Endothelial cell of umbilical vein (primary cell): ENCODE data around the gene DBF4B. TPM values are rescaled to one million over a fixed set of nuclear protein-coding genes. Genes with fewer than 3 reads are reported as not detected.

Experiments used
- BruUV-seq: library from RNA; stranded (reverse); fragments of 400-500 nt; replicated peaks from 2 replicates; lab custom pipeline; 2021; lab: Mats Ljungman, UMichigan
- CTCF ChIA-PET: fragments of 300-600, 350-600 bp; sonication (Branson Sonifier 250); formaldehyde crosslinking; loops from one replicate; lab custom pipeline; 2021; ENCODE audit warnings: antibody characterized with exemption, inconsistent platforms; lab: Charles Lee
- POLR2A ChIA-PET: fragments of 300-600, 350-600 bp; sonication (Branson Sonifier 250); formaldehyde crosslinking; loops from one replicate; lab custom pipeline; 2021; ENCODE audit warnings: antibody characterized with exemption, inconsistent platforms; lab: Charles Lee
- DNase-seq: peaks from one replicate; pipeline ENCODE4 v3.0.0-alpha.2; 2011; ENCODE audit warnings: low read depth, low spot score
- FAIRE-seq: peaks from 2 replicates; lab custom pipeline; 2011; peaks lifted over from hg19 to GRCh38; lab: Jason Lieb, UNC
- H2AFZ ChIP-seq: 2 replicates; pipeline ENCODE4 v1.6.0; 2012; ENCODE audit warnings: low read depth, low read length, control low read depth, inconsistent platforms
- H3K27ac ChIP-seq: 2 replicates; pipeline ENCODE4 v1.5.1; 2011; ENCODE audit warnings: low read depth, mild to moderate bottlenecking, control low read depth, low read length, moderate library complexity; ENCODE audit not compliant: insufficient read depth
- H3K27me3 ChIP-seq, 2 experiments: 2 replicates each; pipeline versions ENCODE4 v1.6.0 to v1.6.1; 2011; ENCODE audit warnings: low read length in 2 of 2, mixed read lengths in 1 of 2; ENCODE audit not compliant: control insufficient read depth in 2 of 2, insufficient read depth in 2 of 2
- H3K36me3 ChIP-seq, 2 experiments: 2 replicates in 1 of 2; 3 replicates in 1 of 2; pipeline ENCODE4 v1.5.1; 2011; ENCODE audit warnings: low read length in 2 of 2, mild to moderate bottlenecking in 1 of 2, moderate library complexity in 1 of 2; ENCODE audit not compliant: control insufficient read depth in 2 of 2, insufficient read depth in 2 of 2; ENCODE audit errors: extremely low read depth in 1 of 2
- H3K4me1 ChIP-seq: 3 replicates; pipeline ENCODE4 v1.5.1; 2011; ENCODE audit warnings: mild to moderate bottlenecking, low read length; ENCODE audit not compliant: control insufficient read depth, insufficient read depth; ENCODE audit errors: extremely low read depth
- H3K4me2 ChIP-seq: 2 replicates; pipeline ENCODE4 v1.6.1; 2011; ENCODE audit warnings: low read length, control low read depth, mixed read lengths; ENCODE audit not compliant: insufficient read depth
- H3K4me3 ChIP-seq, 3 experiments: fragments of 200-600 bp in 1 of 3; sonication (generic), shearing (Covaris generic) in 1 of 3; replicated peaks in 1 of 3; 2 replicates each; pipeline ENCODE4 v1.5.1; 2011 to 2016; ENCODE audit warnings: control low read depth in 3 of 3, low read length in 3 of 3, mild to moderate bottlenecking in 2 of 3, inconsistent platforms in 1 of 3, low read depth in 1 of 3, moderate library complexity in 1 of 3; ENCODE audit not compliant: insufficient read depth in 1 of 3
- H3K79me2 ChIP-seq: 2 replicates; pipeline ENCODE4 v1.6.0; 2012; ENCODE audit warnings: low read length, inconsistent platforms; ENCODE audit not compliant: control insufficient read depth, insufficient read depth
- H3K9ac ChIP-seq: replicated peaks from 2 replicates; pipeline ENCODE3; 2011; ENCODE audit warnings: low read length, control low read depth; ENCODE audit not compliant: insufficient read depth; ENCODE audit errors: extremely low read depth
- H3K9me1 ChIP-seq: replicated peaks from 3 replicates; pipeline ENCODE4 v1.6.0; 2011; ENCODE audit warnings: mild to moderate bottlenecking, low read length; ENCODE audit not compliant: control insufficient read depth, insufficient read depth; ENCODE audit errors: extremely low read depth
- H3K9me3 ChIP-seq: replicated peaks from 2 replicates; pipeline ENCODE4 v1.5.1; 2012; ENCODE audit warnings: low read length, inconsistent platforms; ENCODE audit not compliant: control insufficient read depth, insufficient read depth
- H4K20me1 ChIP-seq: replicated peaks from 2 replicates; pipeline ENCODE3; 2011; ENCODE audit warnings: mild to moderate bottlenecking, low read length; ENCODE audit not compliant: control insufficient read depth, insufficient read depth; ENCODE audit errors: extremely low read depth
- EZH2 ChIP-seq: IDR thresholded peaks from 2 replicates; pipeline ENCODE4 v1.6.1; 2012; ENCODE audit warnings: borderline replicate concordance, low read depth, mild to moderate bottlenecking, moderate library complexity, low read length, inconsistent platforms; ENCODE audit not compliant: severe bottlenecking
- FOS ChIP-seq: IDR thresholded peaks from 2 replicates; pipeline ENCODE4 v1.6.1; 2011; ENCODE audit warnings: mild to moderate bottlenecking, low read length, moderate library complexity, borderline replicate concordance; ENCODE audit not compliant: insufficient read depth
- GATA2 ChIP-seq: IDR thresholded peaks from 2 replicates; pipeline ENCODE4 v1.7.0; 2011; ENCODE audit warnings: low read depth, mild to moderate bottlenecking, moderate library complexity, mixed read lengths, low read length; ENCODE audit not compliant: insufficient read length, insufficient read depth
- JUN ChIP-seq: IDR thresholded peaks from 2 replicates; pipeline ENCODE4 v1.6.1; 2011; ENCODE audit warnings: borderline replicate concordance, low read depth; ENCODE audit not compliant: insufficient read length, insufficient read depth
- MYC ChIP-seq: IDR thresholded peaks from one replicate; pipeline ENCODE4 v1.6.1; 2011; ENCODE audit warnings: mild to moderate bottlenecking, low read depth, low read length
- POLR2A ChIP-seq: IDR thresholded peaks from 2 replicates; pipeline ENCODE4 v1.6.1; 2012; ENCODE audit warnings: low read depth, mild to moderate bottlenecking, control low read depth, low read length
- POLR2AphosphoS5 ChIP-seq: IDR thresholded peaks from 2 replicates; pipeline ENCODE4 v1.6.1; 2012; ENCODE audit warnings: low read depth, mild to moderate bottlenecking, control low read depth, low read length, moderate library complexity; ENCODE audit not compliant: insufficient read depth
- dilution Hi-C: fragments of 300-500 bp; cut with MboI; formaldehyde crosslinking; loops from one replicate; pipeline ENCODE4 v1.15.0; 2019; ENCODE audit warnings: low sequenced_read_pairs; ENCODE audit not compliant: extremely low pct_ligation_motif_present
- intact Hi-C: fragments of 100-400 bp; cut with micrococcal nuclease; formaldehyde crosslinking; loops from one replicate; pipeline ENCODE4 v1.10.0; 2022
- polyA plus RNA-seq, 4 experiments: library from polyadenylated mRNA; depleted of rRNA in 3 of 4; stranded (reverse) in 3 of 4; unstranded in 1 of 4; fragments of >200 nt; gene quantifications; 2 replicates each; pipeline versions ENCODE4 v1.2.1 to v1.2.3, GENCODE V29; 2011 to 2012; ENCODE audit warnings: missing spikeins in 1 of 4
- total RNA-seq: library from RNA; stranded (reverse); gene quantifications from 2 replicates; pipeline ENCODE4 v1.2.3, GENCODE V29; 2021
- TF ChIP-seq, protein P1 (sequence below), 2 donors: IDR thresholded peaks; 1 replicate in 1 of 2; 2 replicates in 1 of 2; pipeline ENCODE4 v1.5.1; 2011; ENCODE audit warnings: low read length in 2 of 2, mild to moderate bottlenecking in 2 of 2, moderate library complexity in 2 of 2, control low read depth in 1 of 2, inconsistent platforms in 1 of 2, low read depth in 1 of 2; ENCODE audit not compliant: insufficient read depth in 1 of 2; ENCODE audit errors: extremely low read depth in 1 of 2
- TF ChIP-seq, protein P2 (sequence below): IDR thresholded peaks from 2 replicates; pipeline ENCODE4 v1.6.1; 2011; ENCODE audit not compliant: insufficient read depth, insufficient read length

Gene DBF4B
- total and polyA plus RNA-seq, 2 donors (not counting 3 experiments of a cell fraction or from before 2014, with no cell fraction given): 12.5 to 26.2 TPM

DNA sequence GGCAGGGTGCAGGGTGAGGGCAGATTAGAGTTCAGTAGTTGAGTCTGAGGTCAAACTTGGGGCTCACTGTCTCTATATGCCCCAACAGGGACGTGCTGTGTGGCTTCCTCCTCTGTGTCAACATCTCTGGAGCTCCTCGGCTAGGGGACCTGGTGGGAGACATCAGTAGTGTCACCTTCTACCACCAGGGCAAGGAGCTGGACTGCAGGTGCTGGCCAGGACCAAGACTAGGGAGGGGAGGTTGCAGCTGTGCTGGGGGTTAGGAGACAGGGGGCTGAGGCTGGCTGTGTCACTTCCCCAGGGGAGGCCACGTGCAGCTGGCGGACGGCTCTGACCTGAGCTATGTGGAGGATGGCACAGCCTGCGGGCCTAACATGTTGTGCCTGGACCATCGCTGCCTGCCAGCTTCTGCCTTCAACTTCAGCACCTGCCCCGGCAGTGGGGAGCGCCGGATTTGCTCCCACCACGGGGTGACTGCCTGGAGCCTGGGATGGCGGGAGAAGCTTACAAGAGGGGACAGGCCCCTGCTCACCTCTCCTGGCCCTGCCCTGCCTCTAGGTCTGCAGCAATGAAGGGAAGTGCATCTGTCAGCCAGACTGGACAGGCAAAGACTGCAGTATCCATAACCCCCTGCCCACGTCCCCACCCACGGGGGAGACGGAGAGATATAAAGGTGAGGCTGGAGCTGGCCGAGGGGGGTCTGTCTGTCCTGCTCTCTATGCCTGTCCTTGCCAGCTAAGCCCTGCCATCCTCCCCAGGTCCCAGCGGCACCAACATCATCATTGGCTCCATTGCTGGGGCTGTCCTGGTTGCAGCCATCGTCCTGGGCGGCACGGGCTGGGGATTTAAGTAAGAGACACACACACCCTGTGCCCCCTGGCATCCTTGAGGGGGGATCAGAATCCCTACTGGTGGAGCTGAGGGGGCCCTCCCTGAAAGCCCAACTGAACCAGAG, 69.2 kb downstream of the DBF4B start:
- Histone ChIP-seq H2AFZ (no peak overlapping the region), H4K20me1 (no peaks in the 10 kb centered on the region), H3K9me3 (no peaks in the 10 kb centered on the region), H3K4me3 (no peak overlapping the region), H3K9ac (no peak overlapping the region), H3K27me3 (no peaks in the 10 kb centered on the region), H3K27ac (no peak overlapping the region), H3K36me3 (no peaks in the 10 kb centered on the region), H3K79me2 (no peaks in the 10 kb centered on the region), H3K4me2 (no peak overlapping the region), H3K4me1 (peaks cover 5% of the 10 kb centered on the region), H3K9me1 (no peaks in the 10 kb centered on the region)
- FAIRE-seq (no peak), DNase-seq (no peak)
- TF ChIP-seq GATA2 (no peak), FOS (no peak), JUN (no peak), MYC (no peak), POLR2A (no peak), POLR2AphosphoS5 (no peak), EZH2 (no peak)
- TF ChIP-seq, protein P1, sequence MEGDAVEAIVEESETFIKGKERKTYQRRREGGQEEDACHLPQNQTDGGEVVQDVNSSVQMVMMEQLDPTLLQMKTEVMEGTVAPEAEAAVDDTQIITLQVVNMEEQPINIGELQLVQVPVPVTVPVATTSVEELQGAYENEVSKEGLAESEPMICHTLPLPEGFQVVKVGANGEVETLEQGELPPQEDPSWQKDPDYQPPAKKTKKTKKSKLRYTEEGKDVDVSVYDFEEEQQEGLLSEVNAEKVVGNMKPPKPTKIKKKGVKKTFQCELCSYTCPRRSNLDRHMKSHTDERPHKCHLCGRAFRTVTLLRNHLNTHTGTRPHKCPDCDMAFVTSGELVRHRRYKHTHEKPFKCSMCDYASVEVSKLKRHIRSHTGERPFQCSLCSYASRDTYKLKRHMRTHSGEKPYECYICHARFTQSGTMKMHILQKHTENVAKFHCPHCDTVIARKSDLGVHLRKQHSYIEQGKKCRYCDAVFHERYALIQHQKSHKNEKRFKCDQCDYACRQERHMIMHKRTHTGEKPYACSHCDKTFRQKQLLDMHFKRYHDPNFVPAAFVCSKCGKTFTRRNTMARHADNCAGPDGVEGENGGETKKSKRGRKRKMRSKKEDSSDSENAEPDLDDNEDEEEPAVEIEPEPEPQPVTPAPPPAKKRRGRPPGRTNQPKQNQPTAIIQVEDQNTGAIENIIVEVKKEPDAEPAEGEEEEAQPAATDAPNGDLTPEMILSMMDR (IDR thresholded peaks at IDR 0.05; ENCODE audit: extremely low read depth in 1 of 2, insufficient read depth in 1 of 2, low read depth in 1 of 2, low read length in 2 of 2): no peak
- TF ChIP-seq, protein P2, sequence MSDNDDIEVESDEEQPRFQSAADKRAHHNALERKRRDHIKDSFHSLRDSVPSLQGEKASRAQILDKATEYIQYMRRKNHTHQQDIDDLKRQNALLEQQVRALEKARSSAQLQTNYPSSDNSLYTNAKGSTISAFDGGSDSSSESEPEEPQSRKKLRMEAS: no peak
- dilution Hi-C loops (no loop called here), intact Hi-C loops (no loop called here)
- CTCF ChIA-PET: interaction anchor here (0.6 to 15.3 kb wide), 19 partner anchors 20 to 420 kb away, joined by 3 to 368 read pairs (median 8); partner anchors contain the start of genes ACBD4, GJC1, HIGD1B and PLCD3
- BruUV-seq: no TSS peak
- POLR2A ChIA-PET: no interaction called here
